ENCODE results near the gene CMC4.
A peak's percentile ranks its signal among the peaks of the same experiment; 100 is the strongest.

CMC4 gene

GRCh38 chrX:155031657-155032056 is 39.3 kb downstream of the CMC4 start:
- Histone ChIP-seq H3K27me3 (ENCODE audit: insufficient read depth, low read length, poor library complexity) (no peaks in the 10 kb centered on the region), H3K56ac (ENCODE audit: low read length) (no peak overlapping the region), H3K27ac (ENCODE audit: low read depth, low read length) (no peak overlapping the region), H3K4me3 (ENCODE audit: low read length) (no peak overlapping the region), H3K18ac (ENCODE audit: low read length) (no peak overlapping the region), H2BK5ac (ENCODE audit: low read length) (no peak overlapping the region), H3K36me3 (ENCODE audit: control insufficient read depth, insufficient read depth, low read length) (no peaks in the 10 kb centered on the region), H2BK15ac (replicated peaks; ENCODE audit: low read depth) (no peak overlapping the region), H3K79me2 (ENCODE audit: control insufficient read depth, insufficient read depth, low read length) (peaks cover 5% of the 10 kb centered on the region), H3K79me1 (ENCODE audit: low read length) (no peaks in the 10 kb centered on the region), H2AK5ac (ENCODE audit: low read length) (no peak overlapping the region), H3K4me2 (ENCODE audit: low read length) (no peak overlapping the region), H3K4me1 (ENCODE audit: control insufficient read depth, low read depth, low read length) (no peaks in the 10 kb centered on the region), H4K5ac (ENCODE audit: low read length) (no peak overlapping the region), H3K4ac (ENCODE audit: low read depth, low read length) (no peak overlapping the region), H2BK120ac (ENCODE audit: low read depth, low read length) (no peak overlapping the region), H3K9ac (ENCODE audit: low read length) (no peak overlapping the region), H3K23ac (ENCODE audit: low read length) (no peak overlapping the region), H4K8ac (ENCODE audit: low read depth, low read length) (no peak overlapping the region)
- no CpG with 5 or more reads among the region's 5 CpGs for WGBS (ENCODE audit: extremely low coverage, insufficient coverage, low lambda C conversion rate)
- DNase-seq: no peak

DNA sequence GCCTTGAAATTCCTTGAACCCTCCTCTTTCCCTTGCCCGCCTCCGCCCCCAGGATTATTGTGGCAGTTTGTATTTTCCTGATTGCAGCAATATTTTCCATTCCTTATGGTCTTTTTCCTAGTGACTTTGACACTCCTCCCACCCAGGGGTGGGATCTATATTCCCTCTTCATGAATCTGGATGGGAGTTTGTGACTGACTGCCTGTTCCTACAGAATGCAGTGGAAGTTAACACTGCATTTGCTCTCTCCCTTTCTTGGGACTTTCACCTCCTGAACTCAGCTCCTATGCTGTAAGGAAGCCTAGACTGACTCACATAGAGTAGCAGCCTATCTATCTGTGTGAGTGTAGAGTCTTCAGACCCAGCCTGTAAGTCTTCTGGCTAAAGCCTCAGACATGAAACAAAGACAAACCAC is 42.1 kb downstream of the CMC4 start:
- no peak overlapping the region for H3K27ac ChIP-seq (ENCODE audit: low read depth, low read length)
- H3K4me1 ChIP-seq (ENCODE audit: control insufficient read depth, low read depth, low read length): no peaks in the 10 kb centered on the region

DNA sequence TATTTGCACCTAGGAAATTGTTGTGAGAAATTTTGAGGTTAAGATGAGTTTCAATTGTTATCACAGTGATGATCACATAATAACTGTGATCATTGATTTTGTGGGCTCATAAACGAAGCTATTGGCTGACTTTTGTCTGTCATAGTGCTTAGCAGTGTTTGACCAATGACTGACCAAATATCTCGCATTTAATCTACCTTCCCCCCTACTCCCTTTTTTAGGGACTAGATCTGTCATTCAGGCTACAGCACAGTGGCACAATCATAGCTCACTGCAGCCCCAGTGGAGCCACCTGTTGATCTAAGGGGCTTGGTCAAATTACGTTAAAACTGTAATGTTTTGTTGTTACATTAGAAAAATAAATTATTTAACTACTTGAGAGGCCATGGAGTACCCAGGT is 42.8 kb downstream of the CMC4 start:
- Histone ChIP-seq H3K36me3 (ENCODE audit: control insufficient read depth, insufficient read depth, low read length) (no peaks in the 10 kb centered on the region), H4K8ac (ENCODE audit: low read depth, low read length) (no peak overlapping the region), H2BK15ac (replicated peaks; ENCODE audit: low read depth) (no peak overlapping the region), H2BK120ac (ENCODE audit: low read depth, low read length) (no peak overlapping the region), H2AK5ac (ENCODE audit: low read length) (no peak overlapping the region), H2BK5ac (ENCODE audit: low read length) (no peak overlapping the region), H3K4ac (ENCODE audit: low read depth, low read length) (no peak overlapping the region), H3K27me3 (ENCODE audit: insufficient read depth, low read length, poor library complexity) (no peaks in the 10 kb centered on the region), H3K18ac (ENCODE audit: low read length) (no peak overlapping the region), H3K79me1 (ENCODE audit: low read length) (no peaks in the 10 kb centered on the region), H3K56ac (ENCODE audit: low read length) (peak overlapping the region; percentile 25), H3K4me1 (ENCODE audit: control insufficient read depth, low read depth, low read length) (no peaks in the 10 kb centered on the region), H3K9ac (ENCODE audit: low read length) (no peak overlapping the region), H3K27ac (ENCODE audit: low read depth, low read length) (no peak overlapping the region), H3K79me2 (ENCODE audit: control insufficient read depth, insufficient read depth, low read length) (peaks cover 5% of the 10 kb centered on the region), H3K4me2 (ENCODE audit: low read length) (no peak overlapping the region), H4K5ac (ENCODE audit: low read length) (no peak overlapping the region), H3K23ac (ENCODE audit: low read length) (no peak overlapping the region), H3K4me3 (ENCODE audit: low read length) (no peak overlapping the region)
- no CpG with 5 or more reads among the region's 3 CpGs for WGBS (ENCODE audit: extremely low coverage, insufficient coverage, low lambda C conversion rate)
- DNase-seq: peak; percentile 7

More for the DNA sequence above, 42.1 kb downstream of the CMC4 start:
- Histone ChIP-seq H3K4me2 (ENCODE audit: low read length) (no peak overlapping the region), H2AK5ac (ENCODE audit: low read length) (no peak overlapping the region), H2BK15ac (replicated peaks; ENCODE audit: low read depth) (no peak overlapping the region), H3K9ac (ENCODE audit: low read length) (no peak overlapping the region), H2BK120ac (ENCODE audit: low read depth, low read length) (no peak overlapping the region), H3K79me1 (ENCODE audit: low read length) (no peaks in the 10 kb centered on the region), H4K8ac (ENCODE audit: low read depth, low read length) (no peak overlapping the region), H3K4me3 (ENCODE audit: low read length) (no peak overlapping the region), H3K18ac (ENCODE audit: low read length) (no peak overlapping the region), H3K4ac (ENCODE audit: low read depth, low read length) (no peak overlapping the region), H4K5ac (ENCODE audit: low read length) (no peak overlapping the region), H3K79me2 (ENCODE audit: control insufficient read depth, insufficient read depth, low read length) (peaks cover 5% of the 10 kb centered on the region), H3K36me3 (ENCODE audit: control insufficient read depth, insufficient read depth, low read length) (no peaks in the 10 kb centered on the region), H3K23ac (ENCODE audit: low read length) (no peak overlapping the region), H3K56ac (ENCODE audit: low read length) (no peak overlapping the region), H2BK5ac (ENCODE audit: low read length) (no peak overlapping the region), H3K27me3 (ENCODE audit: insufficient read depth, low read length, poor library complexity) (no peaks in the 10 kb centered on the region)
- peak; percentile 17 for DNase-seq
- WGBS (ENCODE audit: extremely low coverage, insufficient coverage, low lambda C conversion rate): no CpG with 5 or more reads among the region's 2 CpGs

- H2BK120ac ChIP-seq (ENCODE audit: low read depth, low read length): no peak overlapping the region
- no peak overlapping the region for H3K4ac ChIP-seq (ENCODE audit: low read depth, low read length)
- H3K79me1 ChIP-seq (ENCODE audit: low read length): no peaks in the 10 kb centered on the region
- H3K4me3 ChIP-seq (ENCODE audit: low read length): peak overlapping the region; percentile 74
- no peak overlapping the region for H4K5ac ChIP-seq (ENCODE audit: low read length)
- H3K27me3 ChIP-seq (ENCODE audit: insufficient read depth, low read length, poor library complexity): no peaks in the 10 kb centered on the region
- no peaks in the 10 kb centered on the region for H3K4me1 ChIP-seq (ENCODE audit: control insufficient read depth, low read depth, low read length)
- no peak overlapping the region for H2BK15ac ChIP-seq (replicated peaks; ENCODE audit: low read depth)
- H3K79me2 ChIP-seq (ENCODE audit: control insufficient read depth, insufficient read depth, low read length): peaks cover 5% of the 10 kb centered on the region
- H2AK5ac ChIP-seq (ENCODE audit: low read length): no peak overlapping the region
- peak overlapping the region; percentile 87 for H3K27ac ChIP-seq (ENCODE audit: low read depth, low read length)
- H3K36me3 ChIP-seq (ENCODE audit: control insufficient read depth, insufficient read depth, low read length): no peaks in the 10 kb centered on the region
- peak overlapping the region; percentile 81 for H3K56ac ChIP-seq (ENCODE audit: low read length)
- peak; percentile 4 for DNase-seq
- no peak overlapping the region for H4K8ac ChIP-seq (ENCODE audit: low read depth, low read length)
- peak overlapping the region; percentile 57 for H3K4me2 ChIP-seq (ENCODE audit: low read length)
- no peak overlapping the region for H2BK5ac ChIP-seq (ENCODE audit: low read length)
- no CpG with 5 or more reads among the region's 14 CpGs for WGBS (ENCODE audit: extremely low coverage, insufficient coverage, low lambda C conversion rate)
- H3K18ac ChIP-seq (ENCODE audit: low read length): peak overlapping the region; percentile 80
- peak overlapping the region; percentile 79 for H3K9ac ChIP-seq (ENCODE audit: low read length)
- H3K23ac ChIP-seq (ENCODE audit: low read length): no peak overlapping the region
Measured at GRCh38 chrX:155027509-155028066, 43.3 kb downstream of the CMC4 start.

DNA sequence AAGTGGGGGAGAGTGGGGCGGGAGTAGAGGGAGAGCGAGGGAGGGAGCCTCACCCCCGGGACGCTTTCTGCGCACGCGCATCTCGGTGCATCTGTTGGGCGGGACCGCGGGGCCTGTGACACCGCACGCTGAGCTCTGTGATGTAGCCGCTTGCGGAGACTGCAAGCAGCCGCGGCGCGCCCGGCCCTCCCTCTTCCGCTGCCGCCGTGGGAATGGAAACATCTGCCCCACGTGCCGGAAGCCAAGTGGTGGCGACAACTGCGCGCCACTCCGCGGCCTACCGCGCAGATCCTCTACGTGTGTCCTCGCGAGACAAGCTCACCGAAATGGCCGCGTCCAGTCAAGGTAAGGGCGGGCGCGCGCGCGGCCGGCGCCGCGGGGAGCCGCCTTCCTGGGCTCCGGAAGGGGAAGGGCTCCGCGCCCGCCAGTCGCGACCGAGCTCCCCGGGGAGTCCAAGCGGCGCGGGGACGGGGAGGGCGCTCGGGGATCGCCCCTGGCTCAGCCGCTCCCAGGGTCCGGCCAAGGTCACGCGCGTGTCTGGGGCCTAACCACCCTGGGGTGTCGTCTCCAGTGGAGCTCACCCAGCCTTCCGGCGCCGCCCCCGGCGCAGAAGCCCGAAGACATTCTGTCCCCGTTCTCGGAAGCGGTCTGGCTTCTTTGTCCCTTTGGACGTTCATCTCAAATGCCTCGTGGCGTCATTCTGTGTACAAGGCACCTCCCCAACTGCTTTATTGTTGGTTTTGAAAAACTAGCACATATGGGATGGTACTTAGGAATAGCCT is 44.0 kb downstream of the CMC4 start, which contains the start of gene FUNDC2:
Gene FUNDC2 (plus strand): TSS at position 118 of the 782 bp plus-strand sequence. CDS start 95 bp downstream, at position 213.
- no peak within 1 kb of the TSS for H2AK5ac ChIP-seq (ENCODE audit: low read length)
- H3K4me1 ChIP-seq (ENCODE audit: control insufficient read depth, low read depth, low read length): no peaks in the 10 kb centered on the region
- H3K27ac ChIP-seq (ENCODE audit: low read depth, low read length): peak within 1 kb of the TSS; percentile 87
- H3K36me3 ChIP-seq (ENCODE audit: control insufficient read depth, insufficient read depth, low read length): no peaks in the 10 kb centered on the region
- H3K4ac ChIP-seq (ENCODE audit: low read depth, low read length): no peak within 1 kb of the TSS
- no peak within 1 kb of the TSS for H3K23ac ChIP-seq (ENCODE audit: low read length)
- no peak within 1 kb of the TSS for H4K8ac ChIP-seq (ENCODE audit: low read depth, low read length)
- H2BK15ac ChIP-seq (replicated peaks; ENCODE audit: low read depth): no peak within 1 kb of the TSS
- H3K56ac ChIP-seq (ENCODE audit: low read length): peak within 1 kb of the TSS; percentile 81
- H3K27me3 ChIP-seq (ENCODE audit: insufficient read depth, low read length, poor library complexity): no peaks in the 10 kb centered on the region
- DNase-seq: peak; percentile 93
- peak within 1 kb of the TSS; percentile 80 for H3K18ac ChIP-seq (ENCODE audit: low read length)
- H3K9ac ChIP-seq (ENCODE audit: low read length): peak within 1 kb of the TSS; percentile 79
- WGBS (ENCODE audit: extremely low coverage, insufficient coverage, low lambda C conversion rate): no CpG with 5 or more reads among the region's 82 CpGs
- peak within 1 kb of the TSS; percentile 74 for H3K4me3 ChIP-seq (ENCODE audit: low read length)
- peak within 1 kb of the TSS; percentile 0 for H2BK120ac ChIP-seq (ENCODE audit: low read depth, low read length)
- no peaks in the 10 kb centered on the region for H3K79me1 ChIP-seq (ENCODE audit: low read length)
- H3K4me2 ChIP-seq (ENCODE audit: low read length): peak within 1 kb of the TSS; percentile 57
- H3K79me2 ChIP-seq (ENCODE audit: control insufficient read depth, insufficient read depth, low read length): peaks cover 5% of the 10 kb centered on the region
- H4K5ac ChIP-seq (ENCODE audit: low read length): no peak within 1 kb of the TSS
- no peak within 1 kb of the TSS for H2BK5ac ChIP-seq (ENCODE audit: low read length)
